Muscle layer of colon (tissue), 2 donors: ENCODE measurements around the gene CBLN4.

ENCODE experiments used
- H3K27ac ChIP-seq: one replicate; pipeline ENCODE4 v1.7.0; 2013; ENCODE audit warnings: low read depth, mild to moderate bottlenecking, low read length, moderate library complexity
- H3K27me3 ChIP-seq, 2 donors: one replicate each; pipeline ENCODE4 v1.7.0; 2013; ENCODE audit warnings: low read length in 2 of 2, mild to moderate bottlenecking in 2 of 2; ENCODE audit not compliant: insufficient read depth in 2 of 2, control insufficient read depth in 1 of 2
- H3K36me3 ChIP-seq: one replicate; pipeline ENCODE4 v1.7.0; 2013; ENCODE audit warnings: mild to moderate bottlenecking, low read length; ENCODE audit not compliant: insufficient read depth
- H3K4me1 ChIP-seq: one replicate; pipeline ENCODE4 v1.7.0; 2013; ENCODE audit warnings: mild to moderate bottlenecking, low read length; ENCODE audit not compliant: insufficient read depth
- H3K4me3 ChIP-seq, 2 donors: one replicate each; pipeline ENCODE4 v1.7.0; 2013; ENCODE audit warnings: low read length in 2 of 2, low read depth in 1 of 2, mild to moderate bottlenecking in 1 of 2, moderate library complexity in 1 of 2
- H3K9ac ChIP-seq: one replicate; pipeline ENCODE4 v1.7.0; 2013; ENCODE audit warnings: low read length
- H3K9me3 ChIP-seq: one replicate; pipeline ENCODE4 v1.7.0; 2013; ENCODE audit warnings: mild to moderate bottlenecking, low read length
- donor health status: abdominal sarcoma.
- donor health status: Adenocarcinoma of cecum.

CBLN4 gene

DNA sequence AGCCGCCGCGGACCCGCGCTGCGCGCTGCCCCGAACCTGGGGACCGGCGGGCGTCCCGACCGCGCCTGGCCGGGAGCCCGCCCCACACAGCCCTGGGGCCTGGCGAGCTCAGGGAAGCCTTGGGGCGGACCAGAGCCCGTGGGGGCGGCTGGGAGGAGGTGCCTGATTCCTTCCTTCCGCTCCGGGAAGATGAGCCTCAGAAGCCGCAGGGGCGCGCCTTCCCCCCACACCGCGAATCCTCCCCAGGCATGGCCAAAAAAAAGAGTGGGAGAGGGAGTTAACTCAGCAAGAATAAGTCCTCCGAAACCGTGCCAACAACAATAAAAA lies at the start of gene CBLN4:
Gene CBLN4 (minus strand): TSS at position 131 of the 327 bp plus-strand sequence. CDS start 1,348 bp downstream, outside the sequence.
- Histone ChIP-seq H3K27me3 (peaks cover 38 to 42% of the 10 kb centered on the region in 2 donors), H3K9ac (no peak within 1 kb of the TSS), H3K36me3 (no peaks in the 10 kb centered on the region), H3K27ac (no peak within 1 kb of the TSS), H3K4me3 (no peak within 1 kb of the TSS), H3K4me1 (no peaks in the 10 kb centered on the region), H3K9me3 (no peaks in the 10 kb centered on the region)

DNA sequence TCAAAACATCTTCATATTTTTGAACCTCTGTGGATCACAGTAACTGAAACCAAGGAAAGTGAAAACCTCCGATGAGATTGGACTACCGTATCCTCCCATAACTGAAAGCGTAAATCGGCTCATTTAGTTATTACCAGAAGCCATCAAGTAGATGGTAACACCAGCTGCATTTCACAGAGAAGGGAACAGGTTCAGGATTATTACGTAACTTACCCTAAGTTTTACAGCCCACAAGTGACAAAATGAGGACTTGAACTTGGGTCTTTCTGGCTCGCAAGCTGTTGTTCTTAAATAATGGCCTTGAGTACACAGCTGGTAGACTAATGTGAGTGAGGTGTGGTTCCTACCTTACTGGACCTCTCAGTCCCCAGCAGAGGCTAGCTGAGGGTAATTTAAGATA lies 37.9 kb upstream of the CBLN4 start:
- no peaks in the 10 kb centered on the region for H3K4me1 ChIP-seq
- no peaks in the 10 kb centered on the region for H3K36me3 ChIP-seq

DNA sequence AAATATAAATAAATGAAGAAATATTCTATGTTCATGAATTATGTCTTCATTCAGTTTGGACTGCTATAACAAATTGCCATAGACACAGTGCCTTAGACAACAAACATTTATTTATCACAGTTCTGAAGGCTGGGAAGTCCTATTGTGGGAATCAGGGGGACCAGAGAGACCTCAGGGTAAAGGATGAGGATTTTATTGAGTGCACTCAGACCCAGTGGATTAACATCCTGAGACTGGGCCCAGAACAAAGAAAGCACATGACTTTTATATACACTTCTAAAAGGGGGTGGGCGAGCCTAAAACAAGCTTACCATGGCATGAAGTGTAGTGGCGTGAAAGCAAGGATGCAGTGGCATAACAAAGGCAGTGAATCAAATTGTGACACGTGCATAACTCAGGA lies 26.9 kb upstream of the CBLN4 start:
- H3K4me1 ChIP-seq: no peaks in the 10 kb centered on the region
- no peaks in the 10 kb centered on the region for H3K27me3 ChIP-seq
- no peak overlapping the region for H3K4me3 ChIP-seq
- no peaks in the 10 kb centered on the region for H3K36me3 ChIP-seq
- H3K27ac ChIP-seq: no peak overlapping the region
- H3K9me3 ChIP-seq: no peaks in the 10 kb centered on the region
- no peak overlapping the region for H3K9ac ChIP-seq

More for the DNA sequence above, 37.9 kb upstream of the CBLN4 start:
- no peaks in the 10 kb centered on the region for H3K27me3 ChIP-seq
- H3K4me3 ChIP-seq: no peak overlapping the region
- H3K9me3 ChIP-seq: no peaks in the 10 kb centered on the region
- H3K9ac ChIP-seq: no peak overlapping the region
- H3K27ac ChIP-seq: no peak overlapping the region

DNA sequence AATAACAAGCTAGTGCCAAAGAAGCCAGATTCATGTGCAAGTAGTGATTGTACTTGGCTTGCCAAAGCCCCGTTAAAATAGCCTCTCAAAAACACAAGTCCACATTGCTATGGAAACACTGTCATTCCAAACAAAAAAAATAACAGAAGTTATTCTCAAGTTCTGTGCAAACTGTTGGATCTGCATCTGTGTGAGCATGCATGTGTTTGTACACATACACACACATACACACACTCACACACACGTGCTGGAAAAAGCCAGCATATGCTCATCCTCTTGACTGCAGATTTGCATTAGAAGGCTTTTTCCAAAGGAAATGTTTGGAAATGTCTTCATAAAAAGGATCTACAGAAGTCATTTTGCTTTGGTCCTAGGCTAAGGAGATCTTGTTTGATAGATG lies 13.4 kb upstream of the CBLN4 start:
- H3K4me3 ChIP-seq: no peak overlapping the region
- H3K9me3 ChIP-seq: no peaks in the 10 kb centered on the region
- H3K36me3 ChIP-seq: no peaks in the 10 kb centered on the region
- H3K27ac ChIP-seq: no peak overlapping the region
- H3K4me1 ChIP-seq: no peaks in the 10 kb centered on the region
- no peaks in the 10 kb centered on the region for H3K27me3 ChIP-seq
- no peak overlapping the region for H3K9ac ChIP-seq

DNA sequence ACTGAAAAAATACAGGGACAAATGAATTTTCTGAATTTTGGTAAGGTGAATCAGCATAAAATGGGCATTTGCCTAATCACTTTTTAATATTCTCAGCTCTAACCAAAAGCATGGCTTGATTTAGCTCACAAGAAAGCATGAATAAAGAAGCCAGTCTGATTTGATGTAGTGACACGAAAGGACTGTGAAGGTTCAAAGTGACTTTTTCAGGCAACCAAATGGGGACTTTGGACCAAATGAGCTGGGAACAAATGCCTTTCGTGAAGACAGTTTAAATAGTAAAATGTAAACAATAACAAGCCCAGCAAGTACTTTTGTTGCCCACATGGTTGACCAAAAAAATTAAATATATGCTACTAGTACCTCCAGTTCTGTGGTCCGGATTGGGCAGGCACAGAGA lies 12.9 kb upstream of the CBLN4 start:
- Histone ChIP-seq H3K27ac (no peak overlapping the region), H3K9ac (no peak overlapping the region), H3K27me3 (no peaks in the 10 kb centered on the region), H3K4me1 (no peaks in the 10 kb centered on the region), H3K4me3 (no peak overlapping the region), H3K36me3 (no peaks in the 10 kb centered on the region), H3K9me3 (no peaks in the 10 kb centered on the region)

DNA sequence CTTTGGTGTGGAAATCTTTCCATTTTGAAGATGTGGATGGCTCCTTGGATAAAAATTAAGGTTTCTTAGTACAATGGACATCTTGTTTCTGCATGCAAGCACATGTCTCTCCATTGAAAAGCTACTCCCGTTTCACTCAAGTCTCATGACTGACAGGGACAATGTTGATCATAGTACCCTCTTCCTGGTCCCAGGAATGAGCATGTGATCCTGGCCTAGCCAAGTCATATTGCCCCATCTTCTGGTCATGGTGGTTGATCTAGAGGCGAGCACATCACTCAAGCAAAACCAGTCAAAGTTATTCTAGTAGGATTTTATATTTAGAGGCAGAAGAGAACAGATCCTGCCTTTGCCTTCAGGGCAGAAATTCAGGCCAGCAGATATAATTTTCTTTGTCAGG lies 12.2 kb upstream of the CBLN4 start:
- H3K36me3 ChIP-seq: no peaks in the 10 kb centered on the region
- H3K27ac ChIP-seq: no peak overlapping the region
- H3K4me3 ChIP-seq: no peak overlapping the region
- no peaks in the 10 kb centered on the region for H3K27me3 ChIP-seq
- H3K9me3 ChIP-seq: no peaks in the 10 kb centered on the region
- no peaks in the 10 kb centered on the region for H3K4me1 ChIP-seq
- H3K9ac ChIP-seq: no peak overlapping the region

DNA sequence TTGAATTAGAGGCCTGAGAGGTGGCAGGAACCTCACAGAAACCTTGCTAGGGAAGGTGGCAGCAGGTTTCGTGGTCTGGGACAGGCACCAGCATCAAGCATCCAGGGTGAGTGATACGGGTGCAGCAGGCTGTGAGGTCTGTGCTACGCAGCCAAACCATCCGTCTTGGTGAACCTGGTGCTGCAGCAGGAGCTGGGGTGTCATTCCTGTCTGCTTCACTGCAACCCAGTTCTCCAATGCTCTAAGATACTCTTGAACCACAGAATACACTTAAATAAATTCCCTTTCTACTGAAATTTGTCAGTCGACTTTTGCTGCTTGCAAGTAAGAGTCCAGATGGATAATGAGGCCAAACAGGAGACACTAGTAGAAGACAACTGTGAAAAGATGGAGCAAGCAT lies 9.7 kb upstream of the CBLN4 start:
- Histone ChIP-seq H3K9ac (no peak overlapping the region), H3K27me3 (no peaks in the 10 kb centered on the region), H3K4me1 (no peaks in the 10 kb centered on the region), H3K36me3 (no peaks in the 10 kb centered on the region), H3K27ac (no peak overlapping the region), H3K9me3 (no peaks in the 10 kb centered on the region), H3K4me3 (no peak overlapping the region)

DNA sequence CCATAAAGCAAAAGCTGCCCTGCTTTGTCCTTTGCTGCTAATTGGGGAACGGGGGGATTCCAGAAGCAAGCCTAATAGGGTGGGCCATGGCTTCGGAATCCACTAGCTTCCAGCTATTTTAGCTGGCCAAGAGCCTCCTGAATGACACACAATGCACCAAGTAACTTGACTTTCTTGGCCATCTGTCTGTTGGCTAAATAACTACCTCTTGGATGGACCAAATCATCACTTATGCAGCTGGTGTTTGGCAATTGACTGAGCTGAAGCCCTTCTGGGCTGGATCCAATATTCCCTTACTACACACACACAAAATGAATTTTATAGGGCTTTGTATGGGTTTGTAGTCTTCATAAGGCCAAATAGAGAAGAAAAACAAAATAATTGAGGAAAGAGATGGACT lies 8.8 kb upstream of the CBLN4 start:
- Histone ChIP-seq H3K4me3 (no peak overlapping the region), H3K36me3 (no peaks in the 10 kb centered on the region), H3K27me3 (no peaks in the 10 kb centered on the region), H3K4me1 (no peaks in the 10 kb centered on the region), H3K9me3 (no peaks in the 10 kb centered on the region), H3K27ac (no peak overlapping the region), H3K9ac (no peak overlapping the region)

DNA sequence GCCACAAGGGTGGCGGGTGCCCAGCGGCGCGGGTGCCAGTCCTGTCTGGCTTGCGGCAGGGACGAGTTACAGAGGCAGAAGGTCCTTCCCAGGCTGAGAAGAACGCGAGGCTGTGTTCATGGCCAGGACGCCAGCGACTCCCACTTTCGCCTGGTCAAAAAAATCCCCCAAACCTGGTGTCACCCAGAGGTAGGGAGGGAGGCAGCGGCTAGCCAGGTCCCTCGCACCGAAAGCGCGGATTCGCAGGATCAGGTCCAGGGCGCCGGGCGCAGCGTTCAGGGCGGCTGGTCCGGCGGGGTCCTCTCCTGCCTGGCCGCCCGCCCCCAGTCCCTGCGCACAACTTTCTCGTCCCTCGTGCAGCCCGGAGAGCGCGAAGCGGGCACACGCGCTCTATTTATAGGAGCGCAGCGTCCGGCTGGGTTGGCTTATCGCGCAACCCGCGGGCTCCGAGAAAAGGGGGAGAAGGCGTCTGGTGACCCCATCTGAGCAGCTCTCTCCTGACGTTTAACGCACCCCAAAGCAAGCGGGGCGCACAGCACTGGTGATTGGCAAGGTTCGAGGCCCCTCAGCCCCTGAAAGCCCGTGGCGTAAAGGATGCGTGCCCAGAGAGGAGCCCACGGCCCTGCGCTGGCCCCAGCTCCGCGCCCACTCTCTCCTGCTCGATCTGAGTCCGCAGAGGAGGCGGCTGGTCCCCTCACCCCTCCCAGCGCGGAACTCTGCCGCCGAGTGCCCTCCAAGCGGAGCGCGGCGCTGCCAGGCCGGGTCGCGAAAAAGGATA lies 519 bp downstream of the CBLN4 start:
- Histone ChIP-seq H3K27me3 (peaks cover 38 to 42% of the 10 kb centered on the region in 2 donors), H3K4me3 (no peak overlapping the region), H3K9me3 (no peaks in the 10 kb centered on the region), H3K27ac (no peak overlapping the region), H3K9ac (no peak overlapping the region), H3K36me3 (no peaks in the 10 kb centered on the region), H3K4me1 (no peaks in the 10 kb centered on the region)

DNA sequence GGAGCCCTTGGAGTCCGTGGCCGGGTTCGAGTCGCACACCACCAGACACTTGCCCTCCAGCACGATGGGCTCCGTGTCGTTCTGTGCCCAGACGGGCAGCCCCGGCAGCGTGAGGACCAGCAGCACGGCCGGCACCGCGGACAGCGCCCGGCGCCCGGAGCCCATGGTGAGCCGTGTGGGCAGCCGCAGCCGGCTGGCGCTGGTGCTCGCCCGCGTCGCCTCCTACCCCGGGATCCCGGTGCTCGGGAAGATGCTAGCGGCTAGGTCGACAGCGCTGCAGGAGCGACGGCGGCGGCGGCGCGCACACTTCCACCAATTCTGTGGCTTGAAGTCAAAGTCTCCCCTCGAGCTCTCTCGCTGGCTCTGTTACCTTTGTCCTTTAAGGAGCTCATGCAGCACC lies 1.3 kb downstream of the CBLN4 start:
- Histone ChIP-seq H3K27ac (no peak overlapping the region), H3K4me3 (no peak overlapping the region), H3K27me3 (peaks cover 38 to 42% of the 10 kb centered on the region in 2 donors)

DNA sequence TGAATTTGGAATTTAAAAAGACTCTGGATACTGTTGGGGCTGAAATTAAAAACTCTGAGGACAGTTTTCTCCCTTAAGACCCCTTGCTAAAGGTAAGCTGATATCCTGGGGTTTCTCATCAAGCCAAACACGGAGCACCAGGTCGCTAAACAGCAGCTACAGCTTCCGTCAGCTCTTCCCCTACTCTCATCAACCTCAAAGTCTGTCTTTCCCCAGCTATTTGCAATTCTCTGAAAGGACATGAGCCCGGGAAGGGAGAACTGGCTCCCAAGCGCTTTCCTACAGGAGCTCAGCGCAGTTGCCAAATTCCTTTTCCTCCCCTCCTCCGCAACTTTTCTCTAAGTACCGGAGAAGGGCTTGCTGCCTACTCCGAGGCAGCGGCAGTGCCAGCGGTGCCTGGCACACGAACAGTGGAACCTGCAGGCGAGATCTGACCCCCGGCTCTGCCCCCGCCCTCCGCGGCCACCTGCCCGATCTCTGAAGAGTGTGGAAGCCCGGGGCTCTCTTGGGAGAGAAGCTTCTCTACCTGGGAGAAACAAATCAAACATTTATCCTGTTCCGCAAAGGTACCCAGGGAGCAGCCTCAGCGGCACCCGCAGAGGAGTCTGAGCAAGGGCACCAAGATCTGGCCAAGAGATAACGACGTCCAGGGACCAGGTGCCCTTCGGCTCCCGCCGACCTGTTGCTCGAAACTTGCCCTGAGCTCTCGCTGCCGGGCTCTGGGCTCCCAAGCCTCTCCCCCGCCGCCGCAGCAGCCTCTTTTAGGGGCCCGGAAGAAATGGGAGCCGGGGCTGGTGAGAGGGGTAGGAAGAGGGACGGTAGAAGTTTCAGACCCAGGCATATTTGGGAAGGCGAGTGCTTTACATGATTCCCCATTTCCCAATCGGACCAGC lies 2.2 kb downstream of the CBLN4 start:
- no peaks in the 10 kb centered on the region for H3K36me3 ChIP-seq
- H3K9ac ChIP-seq: no peak overlapping the region
- peaks cover 38 to 42% of the 10 kb centered on the region in 2 donors for H3K27me3 ChIP-seq
- H3K4me1 ChIP-seq: no peaks in the 10 kb centered on the region
- no peak overlapping the region for H3K4me3 ChIP-seq
- no peak overlapping the region for H3K27ac ChIP-seq
- H3K9me3 ChIP-seq: no peaks in the 10 kb centered on the region

More for the DNA sequence above, 1.3 kb downstream of the CBLN4 start:
- Histone ChIP-seq H3K9me3 (no peaks in the 10 kb centered on the region), H3K4me1 (no peaks in the 10 kb centered on the region), H3K9ac (no peak overlapping the region), H3K36me3 (no peaks in the 10 kb centered on the region)
